ENCODE data around the gene NUDT14.

NUDT14 gene

DNA sequence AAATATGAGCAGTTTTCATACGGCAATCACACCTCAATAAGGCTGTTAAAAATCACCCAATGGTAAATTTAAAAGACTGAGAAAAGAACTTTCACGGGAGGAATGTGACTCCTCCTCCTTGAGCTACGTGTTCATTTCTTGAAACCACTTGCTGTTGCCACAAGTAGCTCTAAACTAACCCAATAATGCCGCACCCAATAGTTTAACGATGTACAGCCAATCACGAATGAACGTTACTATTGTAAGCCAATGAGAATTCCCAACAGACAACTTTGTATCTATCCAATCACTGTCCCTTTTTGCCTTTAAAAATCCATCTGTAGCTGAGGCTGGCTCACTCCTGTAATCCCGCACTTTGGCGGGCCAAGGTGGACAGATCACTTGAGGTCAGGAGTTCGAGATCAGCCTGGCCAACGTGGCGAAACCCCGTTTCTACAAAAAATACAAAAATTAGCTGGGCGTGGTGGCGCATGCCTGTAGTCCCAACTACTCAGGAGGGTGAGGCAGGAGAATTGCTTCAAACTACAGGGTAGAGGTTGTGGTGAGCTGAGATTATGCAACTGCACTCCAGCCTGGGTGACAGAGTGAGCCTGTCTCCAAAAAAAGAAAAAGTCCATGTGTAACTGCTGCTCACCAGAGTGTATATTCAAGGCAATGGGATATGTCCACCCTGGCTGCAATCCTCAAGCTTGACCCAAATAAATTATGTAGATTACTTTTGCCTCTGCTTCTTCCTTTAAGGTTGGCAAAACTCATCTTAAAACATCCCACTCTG, 42.8 kb upstream of the NUDT14 start:
- DNase-seq = no peak
- H3K4me1 ChIP-seq (ENCODE audit: control extremely low read depth in 1 of 4, control insufficient read depth in 4 of 4, insufficient read depth in 4 of 4, low read length in 3 of 4) = no peaks in the 10 kb centered on the region
- H3K4me3 ChIP-seq (ENCODE audit: control insufficient read depth in 1 of 7, extremely low read depth in 1 of 7, insufficient read depth in 4 of 7, low read depth in 2 of 7, low read length in 6 of 7) = no peak overlapping the region
- no peaks in the 10 kb centered on the region for H3K9me3 ChIP-seq (ENCODE audit: control extremely low read depth in 1 of 5, control insufficient read depth in 4 of 5, insufficient read depth in 2 of 5, low read depth in 1 of 5, low read length in 4 of 5)
- H3K36me3 ChIP-seq (ENCODE audit: control insufficient read depth in 4 of 4, insufficient read depth in 4 of 4, low read length in 3 of 4) = peaks cover 13 to 81% (median 52%) of the 10 kb centered on the region in 4 experiments
- WGBS (ENCODE audit: insufficient coverage) = 94% methylated on average over 12 of the region's 15 CpGs
- POLR2A ChIA-PET = no interaction called here
- no peak overlapping the region for H3K27ac ChIP-seq (ENCODE audit: insufficient read depth in 1 of 2, low read depth in 1 of 2, low read length in 2 of 2, poor library complexity in 1 of 2, severe bottlenecking in 2 of 2)
- CTCF ChIA-PET = interaction anchor here (0.9 to 1.6 kb wide), 3 partner anchors 13 to 42 kb away, joined by 3 to 4 read pairs (median 3); no protein-coding TSS in a partner anchor
- no peaks in the 10 kb centered on the region for H3K27me3 ChIP-seq (replicated peaks in 2 of 5; ENCODE audit: control insufficient read depth in 4 of 5, insufficient read depth in 5 of 5, low read length in 4 of 5)

DNA sequence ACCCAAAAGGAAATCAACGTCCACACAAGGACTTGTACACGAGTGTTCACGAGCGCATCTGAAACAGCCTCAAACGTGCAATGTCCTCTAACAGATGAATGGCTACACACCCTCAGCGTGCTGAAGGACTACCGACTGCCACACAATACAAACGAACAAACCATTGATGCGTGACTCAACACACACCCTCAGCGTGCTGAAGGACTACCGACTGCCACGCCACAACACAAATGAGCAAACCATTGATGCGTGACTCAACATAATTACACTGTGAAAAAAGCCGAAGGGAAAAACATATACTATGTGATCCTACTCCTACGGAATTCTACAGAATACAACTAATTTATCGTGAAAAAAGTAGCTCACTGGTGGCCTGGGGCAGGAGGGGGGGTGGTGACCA, 42.1 kb upstream of the NUDT14 start:
- ChIA-PET CTCF (interaction anchor here (0.9 kb wide), 1 partner anchor 43 kb away, joined by 3 read pairs; no protein-coding TSS in a partner anchor), POLR2A (no interaction called here)
- H3K4me3 ChIP-seq (ENCODE audit: control insufficient read depth in 1 of 7, extremely low read depth in 1 of 7, insufficient read depth in 4 of 7, low read depth in 2 of 7, low read length in 6 of 7) = no peak overlapping the region
- no peaks in the 10 kb centered on the region for H3K27me3 ChIP-seq (replicated peaks in 2 of 5; ENCODE audit: control insufficient read depth in 4 of 5, insufficient read depth in 5 of 5, low read length in 4 of 5)
- DNase-seq = no peak
- no peaks in the 10 kb centered on the region for H3K9me3 ChIP-seq (ENCODE audit: control extremely low read depth in 1 of 5, control insufficient read depth in 4 of 5, insufficient read depth in 2 of 5, low read depth in 1 of 5, low read length in 4 of 5)
- peaks cover 13 to 81% (median 54%) of the 10 kb centered on the region in 4 experiments for H3K36me3 ChIP-seq (ENCODE audit: control insufficient read depth in 4 of 4, insufficient read depth in 4 of 4, low read length in 3 of 4)
- no peak overlapping the region for H3K27ac ChIP-seq (ENCODE audit: insufficient read depth in 1 of 2, low read depth in 1 of 2, low read length in 2 of 2, poor library complexity in 1 of 2, severe bottlenecking in 2 of 2)
- 99% methylated on average over 16 of the region's 16 CpGs for WGBS (ENCODE audit: insufficient coverage)
- H3K4me1 ChIP-seq (ENCODE audit: control extremely low read depth in 1 of 4, control insufficient read depth in 4 of 4, insufficient read depth in 4 of 4, low read length in 3 of 4) = no peaks in the 10 kb centered on the region

DNA sequence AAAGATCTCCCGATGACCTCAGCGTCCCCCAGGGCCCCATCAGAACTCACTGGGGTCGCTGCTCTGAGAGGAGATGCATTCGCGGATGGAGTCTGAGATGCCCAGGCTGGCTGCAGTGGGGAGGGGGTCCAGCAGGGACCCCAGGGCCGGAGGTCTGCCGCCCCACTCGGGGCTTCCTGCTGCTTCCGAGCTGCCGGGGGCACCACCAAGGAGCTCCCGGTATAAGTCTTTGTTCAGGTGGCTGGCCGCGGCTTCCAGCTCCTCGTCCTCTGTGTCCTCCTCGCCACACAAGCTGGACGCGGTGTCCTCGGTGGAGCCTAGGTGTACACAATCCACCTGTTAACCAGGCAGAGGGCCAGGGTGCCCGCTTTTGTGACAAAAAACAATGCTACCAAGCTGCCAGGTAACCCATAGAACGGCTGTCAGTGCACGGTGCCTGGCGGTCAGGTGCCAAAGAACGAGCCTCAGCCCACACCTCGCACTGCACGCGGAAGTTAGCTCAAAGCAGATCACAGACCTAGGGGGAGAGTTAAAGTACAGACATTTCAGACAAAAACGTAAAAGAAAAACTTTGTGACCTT, 40.6 kb upstream of the NUDT14 start:
- Histone ChIP-seq H3K36me3 (ENCODE audit: control insufficient read depth in 4 of 4, insufficient read depth in 4 of 4, low read length in 3 of 4) (peaks cover 13 to 92% (median 58%) of the 10 kb centered on the region in 4 experiments), H3K4me1 (ENCODE audit: control extremely low read depth in 1 of 4, control insufficient read depth in 4 of 4, insufficient read depth in 4 of 4, low read length in 3 of 4) (no peaks in the 10 kb centered on the region), H3K4me3 (ENCODE audit: control insufficient read depth in 1 of 7, extremely low read depth in 1 of 7, insufficient read depth in 4 of 7, low read depth in 2 of 7, low read length in 6 of 7) (no peak overlapping the region), H3K27ac (ENCODE audit: insufficient read depth in 1 of 2, low read depth in 1 of 2, low read length in 2 of 2, poor library complexity in 1 of 2, severe bottlenecking in 2 of 2) (no peak overlapping the region), H3K9me3 (ENCODE audit: control extremely low read depth in 1 of 5, control insufficient read depth in 4 of 5, insufficient read depth in 2 of 5, low read depth in 1 of 5, low read length in 4 of 5) (no peaks in the 10 kb centered on the region), H3K27me3 (replicated peaks in 2 of 5; ENCODE audit: control insufficient read depth in 4 of 5, insufficient read depth in 5 of 5, low read length in 4 of 5) (no peaks in the 10 kb centered on the region)
- CTCF ChIA-PET = no interaction called here
- 96% methylated on average over 27 of the region's 27 CpGs for WGBS (ENCODE audit: insufficient coverage)
- POLR2A ChIA-PET = no interaction called here
- DNase-seq = no peak

DNA sequence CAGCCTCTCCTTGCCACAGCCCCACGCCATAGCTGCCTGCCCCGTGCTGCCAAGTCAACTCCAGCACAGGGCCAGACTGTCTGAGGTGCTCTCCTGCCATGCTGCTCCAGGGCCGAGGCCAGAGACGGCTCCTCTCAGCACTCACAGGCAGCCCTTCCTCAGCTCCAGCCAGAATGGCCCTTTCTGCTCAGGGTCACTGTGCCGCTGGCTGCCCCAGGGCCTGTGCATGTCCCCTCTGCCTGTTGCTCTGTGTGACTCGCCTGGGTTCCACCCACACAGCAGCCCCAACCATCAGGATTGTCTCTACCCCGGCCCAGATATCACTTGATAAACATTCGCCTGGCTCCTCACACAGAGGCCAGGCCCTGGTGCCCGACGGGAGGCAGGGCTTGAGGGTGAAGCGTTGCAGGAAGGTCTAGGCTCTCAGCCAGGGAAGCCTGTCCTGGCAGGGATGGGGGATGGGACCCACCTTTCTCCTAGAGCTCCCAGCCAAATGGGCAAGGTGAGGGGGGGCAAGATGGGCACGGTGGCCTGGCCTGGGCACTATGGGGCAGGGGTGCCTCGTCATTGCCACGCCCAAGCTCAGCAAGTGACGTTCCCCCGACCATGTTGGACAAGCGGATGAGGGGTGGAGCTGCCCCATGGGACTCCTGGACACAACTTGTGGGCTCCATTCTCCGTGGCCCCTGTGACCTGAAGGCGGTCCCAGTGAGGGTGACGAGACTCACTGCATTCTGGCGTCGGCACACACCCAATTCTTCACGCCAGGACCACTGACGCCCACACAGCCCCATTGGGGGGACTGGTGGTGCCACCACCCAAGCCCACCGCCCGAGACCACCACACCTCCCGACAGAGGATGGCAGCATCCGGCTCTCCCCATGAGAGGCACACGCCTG, 39.8 kb upstream of the NUDT14 start:
- H3K4me1 ChIP-seq (ENCODE audit: control extremely low read depth in 1 of 4, control insufficient read depth in 4 of 4, insufficient read depth in 4 of 4, low read length in 3 of 4) = no peaks in the 10 kb centered on the region
- H3K36me3 ChIP-seq (ENCODE audit: control insufficient read depth in 4 of 4, insufficient read depth in 4 of 4, low read length in 3 of 4) = peaks cover 13 to 92% (median 58%) of the 10 kb centered on the region in 4 experiments
- CTCF ChIA-PET = interaction anchor here (1.0 to 1.4 kb wide), 3 partner anchors 12 to 19 kb away, joined by 3 to 4 read pairs (median 3); no protein-coding TSS in a partner anchor
- H3K9me3 ChIP-seq (ENCODE audit: control extremely low read depth in 1 of 5, control insufficient read depth in 4 of 5, insufficient read depth in 2 of 5, low read depth in 1 of 5, low read length in 4 of 5) = no peaks in the 10 kb centered on the region
- H3K27ac ChIP-seq (ENCODE audit: insufficient read depth in 1 of 2, low read depth in 1 of 2, low read length in 2 of 2, poor library complexity in 1 of 2, severe bottlenecking in 2 of 2) = no peak overlapping the region
- H3K27me3 ChIP-seq (replicated peaks in 2 of 5; ENCODE audit: control insufficient read depth in 4 of 5, insufficient read depth in 5 of 5, low read length in 4 of 5) = no peaks in the 10 kb centered on the region
- POLR2A ChIA-PET = no interaction called here
- no peak for DNase-seq
- H3K4me3 ChIP-seq (ENCODE audit: control insufficient read depth in 1 of 7, extremely low read depth in 1 of 7, insufficient read depth in 4 of 7, low read depth in 2 of 7, low read length in 6 of 7) = no peak overlapping the region
- 97% methylated on average over 25 of the region's 29 CpGs for WGBS (ENCODE audit: insufficient coverage)

DNA sequence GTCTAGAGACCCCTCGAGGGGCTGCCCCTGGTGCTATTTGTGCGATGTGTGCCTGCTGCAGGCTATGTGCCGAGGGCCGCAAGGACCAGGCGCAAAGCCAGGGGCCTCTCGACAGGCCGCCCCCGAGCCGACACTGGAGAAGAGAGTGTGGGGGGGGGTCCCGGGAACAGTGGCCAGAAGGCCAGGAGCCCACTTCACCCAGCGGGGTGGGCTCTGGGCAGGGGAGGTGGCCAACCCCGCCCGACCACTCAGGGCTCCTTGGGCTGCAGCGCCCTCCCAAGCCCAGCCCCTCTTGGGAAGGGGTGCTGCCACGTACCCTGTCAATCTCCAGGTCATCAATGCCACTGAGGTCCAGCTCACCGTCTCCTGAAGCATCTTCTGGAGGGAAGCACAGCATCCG, 38.6 kb upstream of the NUDT14 start:
- 97% methylated on average over 17 of the region's 17 CpGs for WGBS (ENCODE audit: insufficient coverage)
- no peak for DNase-seq
- Histone ChIP-seq H3K9me3 (ENCODE audit: control extremely low read depth in 1 of 5, control insufficient read depth in 4 of 5, insufficient read depth in 2 of 5, low read depth in 1 of 5, low read length in 4 of 5) (no peaks in the 10 kb centered on the region), H3K36me3 (ENCODE audit: control insufficient read depth in 4 of 4, insufficient read depth in 4 of 4, low read length in 3 of 4) (peaks cover 13 to 93% (median 59%) of the 10 kb centered on the region in 4 experiments), H3K27me3 (replicated peaks in 2 of 5; ENCODE audit: control insufficient read depth in 4 of 5, insufficient read depth in 5 of 5, low read length in 4 of 5) (no peaks in the 10 kb centered on the region), H3K4me1 (ENCODE audit: control extremely low read depth in 1 of 4, control insufficient read depth in 4 of 4, insufficient read depth in 4 of 4, low read length in 3 of 4) (no peaks in the 10 kb centered on the region), H3K4me3 (ENCODE audit: control insufficient read depth in 1 of 7, extremely low read depth in 1 of 7, insufficient read depth in 4 of 7, low read depth in 2 of 7, low read length in 6 of 7) (no peak overlapping the region), H3K27ac (ENCODE audit: insufficient read depth in 1 of 2, low read depth in 1 of 2, low read length in 2 of 2, poor library complexity in 1 of 2, severe bottlenecking in 2 of 2) (no peak overlapping the region)
- POLR2A ChIA-PET = no interaction called here
- CTCF ChIA-PET = interaction anchor here (1.0 to 1.4 kb wide), 3 partner anchors 11 to 18 kb away, joined by 3 to 4 read pairs (median 3); no protein-coding TSS in a partner anchor

DNA sequence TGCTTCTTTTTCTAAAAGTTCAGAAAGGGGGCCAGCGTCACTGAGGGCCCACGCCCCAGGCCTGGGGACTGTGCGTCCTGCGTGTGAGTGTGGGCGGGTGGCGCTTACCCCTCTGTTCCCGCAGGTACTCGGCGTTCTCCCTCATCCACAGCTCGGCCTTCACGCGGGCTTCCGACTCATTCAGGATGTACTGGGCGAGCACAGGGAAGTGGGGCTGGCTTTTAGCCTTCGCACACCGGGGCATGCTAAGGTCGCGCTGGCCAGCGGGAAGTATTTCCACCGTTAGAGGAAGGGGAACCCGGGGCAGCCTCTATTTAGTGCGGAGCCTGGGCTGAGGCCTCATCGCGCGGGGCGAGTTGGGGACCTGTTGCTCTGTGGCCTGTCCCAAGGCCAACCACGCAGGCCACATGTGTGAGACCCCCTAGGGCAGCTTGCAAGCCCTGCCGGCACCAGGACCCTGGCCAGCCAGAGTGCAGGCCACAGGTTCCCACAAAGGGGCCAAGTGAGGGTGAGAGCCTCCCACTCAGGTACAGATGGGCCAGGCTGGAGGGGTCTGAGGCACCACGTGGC, 38.0 kb upstream of the NUDT14 start:
- ChIA-PET CTCF (interaction anchor here (0.5 to 1.4 kb wide), 2 partner anchors 16 to 60 kb away, joined by 3 to 4 read pairs; no protein-coding TSS in a partner anchor), POLR2A (no interaction called here)
- no peak for DNase-seq
- WGBS (ENCODE audit: insufficient coverage) = 98% methylated on average over 21 of the region's 29 CpGs
- no peaks in the 10 kb centered on the region for H3K9me3 ChIP-seq (ENCODE audit: control extremely low read depth in 1 of 5, control insufficient read depth in 4 of 5, insufficient read depth in 2 of 5, low read depth in 1 of 5, low read length in 4 of 5)
- no peak overlapping the region for H3K4me3 ChIP-seq (ENCODE audit: control insufficient read depth in 1 of 7, extremely low read depth in 1 of 7, insufficient read depth in 4 of 7, low read depth in 2 of 7, low read length in 6 of 7)
- no peak overlapping the region for H3K27ac ChIP-seq (ENCODE audit: insufficient read depth in 1 of 2, low read depth in 1 of 2, low read length in 2 of 2, poor library complexity in 1 of 2, severe bottlenecking in 2 of 2)
- no peaks in the 10 kb centered on the region for H3K4me1 ChIP-seq (ENCODE audit: control extremely low read depth in 1 of 4, control insufficient read depth in 4 of 4, insufficient read depth in 4 of 4, low read length in 3 of 4)
- H3K36me3 ChIP-seq (ENCODE audit: control insufficient read depth in 4 of 4, insufficient read depth in 4 of 4, low read length in 3 of 4) = peaks cover 7 to 92% (median 56%) of the 10 kb centered on the region in 4 experiments
- no peaks in the 10 kb centered on the region for H3K27me3 ChIP-seq (replicated peaks in 2 of 5; ENCODE audit: control insufficient read depth in 4 of 5, insufficient read depth in 5 of 5, low read length in 4 of 5)
